Midbrain (tissue), 1 donor: ENCODE results near the gene TNIP2.

Experiments
- DNase-seq: peaks from one replicate; lab custom pipeline; 2025; lab: John Stamatoyannopoulos, UW

TNIP2 gene

DNA sequence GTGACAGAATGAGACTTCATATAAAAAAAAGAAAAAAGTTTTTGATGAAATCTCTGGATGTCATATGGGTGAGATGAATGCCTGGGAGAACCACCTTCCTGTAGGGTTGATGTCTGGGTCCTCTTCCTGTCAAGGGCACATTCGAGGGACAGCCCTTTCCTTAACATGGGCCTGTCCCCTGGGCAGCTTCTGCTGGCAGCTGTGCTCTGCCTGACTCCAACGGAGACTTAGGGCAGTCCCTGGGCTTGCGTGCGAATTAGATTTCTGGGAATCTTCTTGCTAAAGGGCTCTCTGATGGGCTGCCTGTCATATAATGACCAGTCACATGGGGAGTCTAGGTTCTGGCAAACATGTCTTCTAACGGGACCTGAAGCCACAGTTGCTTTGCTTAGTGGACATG, 40.7 kb downstream of the TNIP2 start:
- no peak for DNase-seq

DNA sequence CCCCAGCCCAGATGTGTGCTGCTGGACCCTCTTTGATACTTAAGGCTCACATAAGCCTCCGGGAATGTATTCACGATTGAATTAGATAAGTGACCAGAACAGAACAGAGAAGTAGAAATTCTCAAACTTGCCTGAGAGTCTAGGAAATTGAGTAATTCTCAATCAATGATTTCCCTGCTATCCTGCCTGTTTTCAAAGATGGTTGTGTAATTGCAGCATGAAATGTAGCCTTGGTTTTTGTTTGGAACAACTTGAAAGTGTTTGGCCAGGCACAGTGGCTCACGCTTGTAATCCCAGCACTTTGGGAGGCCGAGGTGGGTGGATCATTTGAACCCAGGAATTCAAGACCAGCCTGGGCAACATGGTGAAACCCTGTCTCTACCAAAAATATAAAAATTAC, 41.2 kb downstream of the TNIP2 start:
- no peak for DNase-seq

- DNase-seq: no peak
Measured at GRCh38 chr4:2714061-2714770, 41.9 kb downstream of the TNIP2 start.

GRCh38 chr4:2713337-2713736, 42.8 kb downstream of the TNIP2 start:
- DNase-seq: no peak

DNA sequence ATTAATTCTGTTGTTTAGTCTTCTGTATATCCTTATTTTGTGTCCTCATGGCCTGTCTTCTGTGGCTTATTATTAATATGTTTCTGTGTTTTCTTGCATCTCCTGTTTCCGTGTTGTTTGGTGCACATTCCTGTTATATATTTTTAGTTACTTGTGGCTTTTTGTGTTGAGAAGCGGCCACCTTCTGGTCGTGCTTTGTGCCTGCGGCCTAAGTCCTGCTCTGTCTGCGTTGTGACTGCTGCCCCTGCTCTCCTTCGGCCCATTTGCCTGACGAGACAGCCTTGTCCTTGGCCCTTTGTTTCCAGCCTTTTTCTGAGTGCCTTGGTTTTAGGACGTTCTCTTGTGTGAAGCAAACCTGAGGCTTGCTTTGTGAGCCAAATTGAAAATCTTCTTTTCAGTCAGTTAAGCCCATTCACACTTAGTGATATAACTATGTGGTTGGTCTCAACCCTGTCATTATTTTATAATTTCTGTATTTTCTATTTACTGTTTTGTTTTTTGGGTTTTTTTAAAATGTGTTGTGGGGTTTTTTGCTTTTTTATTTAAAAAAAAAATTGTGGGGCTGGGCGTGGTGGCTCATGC, 43.8 kb downstream of the TNIP2 start:
- DNase-seq: no peak

GRCh38 chr4:2702770-2703169, 53.4 kb downstream of the TNIP2 start:
- DNase-seq: no peak

DNA sequence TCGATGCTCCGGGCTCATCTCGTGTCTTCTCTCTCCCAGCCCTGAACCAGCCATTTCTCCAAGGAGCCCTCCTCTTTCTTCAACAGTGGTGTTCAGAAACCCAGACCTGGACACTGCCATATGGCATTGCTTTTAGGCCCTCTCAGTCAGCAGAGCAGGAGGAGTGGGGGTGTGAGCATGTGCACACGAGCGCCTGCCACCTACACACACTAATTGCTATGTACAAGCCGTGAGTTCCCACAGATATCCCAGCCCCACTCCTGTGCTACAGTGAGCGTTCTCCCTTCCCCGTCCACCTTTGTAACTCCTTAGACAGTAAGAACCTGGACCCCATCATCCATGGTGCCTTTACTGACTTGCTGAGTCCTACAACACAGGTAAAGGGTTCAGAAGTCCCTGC, 53.8 kb downstream of the TNIP2 start:
- DNase-seq: no peak

DNA sequence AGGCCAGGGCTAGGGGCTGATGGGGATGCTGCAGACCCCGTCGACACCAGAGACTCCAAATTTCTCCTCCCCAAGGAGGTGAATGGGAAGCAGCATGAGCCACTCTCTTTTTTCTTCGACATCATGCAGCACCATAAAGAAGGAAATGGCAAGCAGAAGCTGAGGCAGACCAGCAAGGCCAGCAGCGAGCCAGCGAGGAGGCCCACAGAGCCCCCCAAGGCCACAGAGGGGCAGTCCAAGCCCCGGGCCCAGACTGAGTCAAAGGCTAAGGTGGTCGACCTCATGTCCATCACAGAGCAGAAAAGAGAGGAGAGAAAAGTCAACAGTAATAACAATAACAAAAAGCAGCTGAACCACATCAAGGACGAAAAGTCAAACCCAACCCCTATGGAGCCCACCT, 56.1 kb downstream of the TNIP2 start:
- no peak for DNase-seq

GRCh38 chr4:2699534-2699933, 56.6 kb downstream of the TNIP2 start:
- no peak for DNase-seq

DNA sequence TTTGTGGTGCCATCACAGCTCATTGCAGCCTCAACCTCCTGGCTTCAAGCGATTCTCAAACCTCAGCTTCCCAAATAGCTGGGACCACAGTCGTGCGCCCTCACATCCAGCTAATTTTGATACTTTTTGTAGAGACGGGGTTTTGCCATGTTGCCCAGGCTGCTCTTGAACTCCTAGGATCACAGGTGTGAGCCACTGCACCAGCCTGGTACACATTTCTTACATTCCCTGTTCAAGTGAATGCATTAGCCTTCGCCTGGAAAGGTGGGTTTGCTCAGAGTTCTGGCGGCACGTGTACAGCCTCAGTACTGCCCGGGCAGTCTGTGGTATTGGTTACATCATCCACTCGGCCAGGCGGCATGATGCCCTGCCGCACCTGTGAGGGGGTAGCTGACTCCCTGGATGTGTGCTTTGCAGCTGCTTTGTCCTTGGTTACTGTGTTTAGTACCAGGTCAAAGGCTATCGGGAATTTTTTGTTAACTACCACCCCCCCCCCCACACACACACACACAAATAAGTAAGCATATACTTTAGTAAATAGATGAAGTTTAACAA, 57.1 kb downstream of the TNIP2 start:
- no peak for DNase-seq

GRCh38 chr4:2698504-2698903, 57.6 kb downstream of the TNIP2 start:
- DNase-seq: no peak

DNA sequence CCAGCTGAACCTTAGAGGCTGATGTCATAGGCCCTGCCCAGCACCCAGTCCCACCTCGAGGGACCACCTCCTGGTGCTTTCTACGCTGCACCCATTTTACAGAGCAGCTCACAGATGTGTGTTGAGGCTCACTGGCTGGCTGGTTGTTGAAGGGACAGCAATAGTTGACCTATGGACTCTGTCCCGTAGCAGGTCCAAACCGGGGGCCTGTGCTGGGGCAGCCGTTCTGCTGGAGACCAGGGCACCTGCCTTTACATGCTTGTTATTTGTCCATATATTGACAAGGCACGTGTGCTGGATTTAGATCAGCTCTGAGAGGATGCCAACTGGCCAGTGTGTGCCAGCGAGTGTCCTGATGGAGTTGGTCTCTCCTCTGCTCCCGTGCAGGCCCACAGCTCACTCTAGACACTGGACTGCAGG, 58.1 kb downstream of the TNIP2 start:
- DNase-seq: no peak

GRCh38 chr4:2696423-2696822, 59.7 kb downstream of the TNIP2 start:
- DNase-seq: no peak

DNA sequence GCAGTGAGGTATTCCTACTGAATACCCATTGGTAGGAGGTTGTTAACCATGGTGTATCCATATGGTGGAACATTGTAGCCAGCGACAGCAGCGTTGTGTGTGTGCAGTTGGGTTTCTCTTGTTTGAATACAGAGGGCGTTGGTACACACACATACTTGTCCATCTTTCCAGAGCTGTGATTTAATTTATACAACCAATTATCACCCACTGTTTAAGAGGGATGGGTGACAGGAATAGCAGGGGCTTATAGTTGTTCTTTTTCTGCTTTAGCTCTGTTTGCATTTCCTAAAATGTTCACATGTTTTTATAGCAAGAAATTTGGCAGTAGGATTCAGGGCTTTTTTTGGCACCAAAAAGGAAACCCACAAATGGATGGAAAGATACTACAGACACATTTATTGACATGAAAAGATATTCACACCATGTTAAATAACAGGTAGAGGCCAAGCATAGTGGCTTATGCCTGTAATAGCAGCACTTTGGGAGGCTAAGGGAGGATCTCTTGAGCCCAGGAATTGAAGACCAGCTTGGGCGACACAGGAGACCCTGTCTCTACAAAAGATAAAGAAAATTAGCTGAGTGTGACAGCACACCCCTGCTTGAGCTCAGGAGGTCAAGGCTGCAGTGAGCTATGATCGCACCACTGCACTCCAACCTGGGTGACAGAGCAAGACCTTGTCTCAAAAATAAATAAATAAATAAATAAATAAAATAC, 60.6 kb downstream of the TNIP2 start:
- DNase-seq: no peak

- DNase-seq: no peak
Measured at GRCh38 chr4:2694691-2695090, 61.4 kb downstream of the TNIP2 start.

DNA sequence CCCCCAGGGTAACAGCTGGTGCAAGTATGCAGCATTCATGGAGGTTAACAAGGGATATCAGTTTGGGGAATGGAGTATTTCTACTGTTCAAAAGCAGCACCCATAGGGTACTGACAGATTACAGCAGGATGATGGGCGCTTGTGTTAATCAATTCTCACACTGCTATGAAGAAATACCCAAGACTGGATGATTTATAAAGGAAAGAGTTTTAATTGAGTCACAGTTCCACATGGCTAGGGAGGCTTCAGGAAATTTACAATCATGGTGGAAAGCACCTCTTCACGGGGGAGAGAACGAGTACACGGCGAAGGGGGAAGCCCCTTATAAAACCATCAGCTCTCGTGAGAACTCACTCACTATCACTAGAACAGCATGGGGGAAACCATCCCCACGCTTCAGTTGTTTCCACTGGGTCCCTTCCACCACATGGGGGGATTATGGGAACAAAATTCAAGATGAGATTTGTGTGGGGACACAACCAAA, 64.1 kb downstream of the TNIP2 start:
- DNase-seq: no peak
